Memory B cell (primary cell): Measurements from ENCODE around the gene MRPS9.
A peak's percentile ranks its signal among the peaks of the same experiment; 100 is the strongest.

ENCODE experiments used
- ATAC-seq: fragments of 150-1000 bp; cut with Tn5 transposase; 2 replicates; pipeline ENCODE4 v1.10.0; 2021; ENCODE audit warnings: low read depth, mild to moderate bottlenecking, moderate library complexity
- DNase-seq, 2 donors: peaks; one replicate each; pipeline ENCODE4 v3.0.0; 2022; ENCODE audit warnings: low spot score in 2 of 2
- H3K27ac Mint-ChIP-seq: one replicate; pipeline ENCODE4 v1.8.0; 2022; ENCODE audit warnings: mild to moderate bottlenecking, moderate library complexity, mixed read lengths
- H3K27me3 Mint-ChIP-seq: one replicate; pipeline ENCODE4 v1.8.0; 2022; ENCODE audit warnings: mixed read lengths
- H3K36me3 Mint-ChIP-seq: one replicate; pipeline ENCODE4 v1.8.0; 2022; ENCODE audit warnings: mild to moderate bottlenecking, mixed read lengths
- H3K4me1 Mint-ChIP-seq: one replicate; pipeline ENCODE4 v1.8.0; 2022; ENCODE audit warnings: mixed read lengths
- H3K4me3 Mint-ChIP-seq: one replicate; pipeline ENCODE4 v1.8.0; 2022; ENCODE audit warnings: mild to moderate bottlenecking, moderate library complexity, mixed read lengths
- H3K9me3 Mint-ChIP-seq: one replicate; pipeline ENCODE4 v1.8.0; 2022; ENCODE audit warnings: mixed read lengths

MRPS9 gene

GRCh38 chr2:105037572-105038382 lies at the start of gene MRPS9:
TSS of gene MRPS9 (plus strand) at chr2:105038069. CDS start at chr2:105038093, 24 bp downstream.
- peak; percentile 87 to 97 for DNase-seq
- ATAC-seq = peak; percentile 95
- Mint-ChIP-seq H3K27me3 (no peaks in the 10 kb centered on the region), H3K4me1 (peaks cover 21% of the 10 kb centered on the region), H3K9me3 (no peaks in the 10 kb centered on the region), H3K27ac (peak within 1 kb of the TSS; percentile 93), H3K4me3 (peak within 1 kb of the TSS; percentile 96), H3K36me3 (no peaks in the 10 kb centered on the region)

GRCh38 chr2:105005181-105005951 lies 32.5 kb upstream of the MRPS9 start:
- peaks cover 2% of the 10 kb centered on the region for H3K27me3 Mint-ChIP-seq
- ATAC-seq = no peak

GRCh38 chr2:105007367-105007766 lies 30.5 kb upstream of the MRPS9 start:
- Mint-ChIP-seq H3K9me3 (peaks cover 13% of the 10 kb centered on the region), H3K36me3 (peaks cover 2% of the 10 kb centered on the region), H3K4me1 (no peaks in the 10 kb centered on the region), H3K4me3 (no peak overlapping the region), H3K27me3 (peaks cover 2% of the 10 kb centered on the region), H3K27ac (no peak overlapping the region)
- ATAC-seq = no peak
- no peak for DNase-seq

More at GRCh38 chr2:105005181-105005951, 32.5 kb upstream of the MRPS9 start:
- peaks cover 13% of the 10 kb centered on the region for H3K9me3 Mint-ChIP-seq
- no peak overlapping the region for H3K27ac Mint-ChIP-seq
- no peaks in the 10 kb centered on the region for H3K4me1 Mint-ChIP-seq
- H3K36me3 Mint-ChIP-seq = peaks cover 2% of the 10 kb centered on the region
- no peak for DNase-seq
- H3K4me3 Mint-ChIP-seq = no peak overlapping the region

GRCh38 chr2:105032476-105032875 lies 5.4 kb upstream of the MRPS9 start:
- Mint-ChIP-seq H3K36me3 (no peaks in the 10 kb centered on the region), H3K4me3 (no peak overlapping the region), H3K27ac (no peak overlapping the region), H3K27me3 (no peaks in the 10 kb centered on the region), H3K9me3 (no peaks in the 10 kb centered on the region), H3K4me1 (peaks cover 4% of the 10 kb centered on the region)
- no peak for ATAC-seq
- no peak for DNase-seq

DNA sequence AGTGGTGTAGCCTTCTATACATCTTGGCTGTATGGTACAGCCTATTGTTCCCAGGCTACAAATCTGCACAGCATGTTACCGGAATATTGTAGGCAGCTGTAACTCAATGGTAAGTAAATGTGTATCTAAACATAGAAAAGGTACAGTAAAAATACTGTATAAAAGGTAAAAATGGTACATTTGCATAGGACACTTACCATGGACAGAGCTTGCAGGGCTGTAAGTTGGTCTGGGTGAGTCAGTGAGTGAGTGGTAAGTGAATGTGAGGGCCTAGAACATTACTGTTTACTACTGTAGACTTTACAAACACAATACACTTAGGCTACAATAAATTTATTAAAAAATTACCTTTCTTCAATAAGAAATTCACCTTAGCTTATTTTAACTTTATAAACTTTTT lies 3.7 kb upstream of the MRPS9 start:
- no peaks in the 10 kb centered on the region for H3K36me3 Mint-ChIP-seq
- H3K27ac Mint-ChIP-seq = no peak overlapping the region
- no peaks in the 10 kb centered on the region for H3K9me3 Mint-ChIP-seq
- ATAC-seq (no peak), DNase-seq (no peak)
- H3K4me3 Mint-ChIP-seq = no peak overlapping the region
- H3K27me3 Mint-ChIP-seq = no peaks in the 10 kb centered on the region
- peaks cover 12% of the 10 kb centered on the region for H3K4me1 Mint-ChIP-seq

DNA sequence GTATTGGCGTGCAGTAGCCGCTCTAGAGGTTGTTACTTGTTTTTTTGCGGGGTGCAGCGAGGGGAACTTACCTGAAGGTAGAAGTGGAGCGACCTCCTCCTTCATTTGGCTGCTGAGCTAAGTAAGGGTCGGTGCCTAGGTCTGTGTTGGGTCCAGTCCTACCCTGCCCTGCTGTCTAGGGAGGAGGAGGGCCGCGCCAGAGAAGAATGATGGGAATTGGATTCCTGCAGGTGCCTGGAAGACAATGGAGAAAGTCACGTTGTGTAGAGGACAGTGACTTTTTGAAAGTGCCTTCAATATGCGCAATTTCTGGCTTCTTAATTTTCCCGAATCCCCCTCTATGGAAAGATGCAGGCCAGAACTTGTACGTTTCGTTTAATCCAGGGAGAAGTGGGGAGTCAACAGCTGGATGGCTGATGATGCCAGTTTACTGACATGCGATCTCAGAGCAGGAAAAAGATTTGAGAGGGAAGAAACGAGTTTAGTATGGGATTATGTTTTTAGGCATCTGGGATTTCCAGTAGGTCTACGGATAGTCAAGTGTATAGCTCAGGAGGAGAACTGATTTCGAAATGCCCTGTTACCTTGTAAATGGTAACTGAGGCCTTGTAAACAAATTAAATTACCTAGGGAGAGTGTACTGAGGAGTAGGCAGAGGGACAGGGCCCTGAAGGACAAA lies 653 bp downstream of the MRPS9 start:
- peak overlapping the region; percentile 93 for H3K27ac Mint-ChIP-seq
- H3K27me3 Mint-ChIP-seq = no peaks in the 10 kb centered on the region
- no peaks in the 10 kb centered on the region for H3K9me3 Mint-ChIP-seq
- H3K36me3 Mint-ChIP-seq = no peaks in the 10 kb centered on the region
- no peak for DNase-seq
- H3K4me3 Mint-ChIP-seq = peak overlapping the region; percentile 96
- peaks cover 21% of the 10 kb centered on the region for H3K4me1 Mint-ChIP-seq
- ATAC-seq = no peak

DNA sequence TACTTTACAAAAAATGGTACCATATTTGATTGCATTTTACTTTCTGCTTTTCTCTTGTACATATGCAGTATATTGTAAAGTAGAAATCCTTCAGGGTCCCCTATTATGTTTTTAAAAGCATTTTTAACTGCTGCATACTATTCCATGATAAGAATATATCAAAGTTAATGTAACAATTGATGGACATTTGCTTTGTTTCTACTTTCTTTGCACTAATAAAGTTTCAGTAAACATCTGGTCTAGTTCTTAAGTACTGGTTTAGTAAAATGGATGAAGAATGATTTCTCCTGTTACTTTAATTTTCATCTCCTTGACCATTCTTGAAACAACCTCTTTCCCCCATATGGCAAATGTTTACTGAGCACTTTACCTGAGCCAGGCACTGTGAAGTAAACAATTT lies 1.7 kb downstream of the MRPS9 start:
- no peak for DNase-seq
- Mint-ChIP-seq H3K4me3 (peak overlapping the region; percentile 4), H3K27ac (no peak overlapping the region), H3K27me3 (no peaks in the 10 kb centered on the region), H3K9me3 (no peaks in the 10 kb centered on the region), H3K36me3 (peaks cover under 1% of the 10 kb centered on the region), H3K4me1 (peaks cover 21% of the 10 kb centered on the region)
- ATAC-seq = no peak

DNA sequence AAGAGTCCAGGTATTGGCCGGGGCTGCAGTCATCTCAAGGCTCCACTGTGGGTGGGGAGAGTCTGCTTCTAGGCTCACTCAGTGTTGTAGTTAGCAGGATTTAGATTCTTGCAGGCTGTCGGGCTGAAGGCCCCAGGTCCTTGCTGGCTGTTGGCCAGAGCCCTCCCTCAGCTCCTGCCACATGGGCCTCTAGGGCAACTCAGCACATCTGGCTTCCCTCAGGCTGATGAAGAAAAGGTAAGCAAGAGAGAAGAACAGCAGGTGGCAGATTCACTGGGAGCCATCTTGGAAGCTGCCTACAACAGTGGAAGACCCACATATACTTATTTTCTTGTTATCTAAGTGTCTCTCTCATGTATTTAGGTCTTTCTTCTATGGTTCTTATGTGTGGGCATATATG lies 4.3 kb downstream of the MRPS9 start:
- DNase-seq (no peak), ATAC-seq (no peak)
- Mint-ChIP-seq H3K27me3 (no peaks in the 10 kb centered on the region), H3K9me3 (peaks cover under 1% of the 10 kb centered on the region), H3K36me3 (peaks cover 8% of the 10 kb centered on the region), H3K27ac (no peak overlapping the region), H3K4me3 (no peak overlapping the region), H3K4me1 (peaks cover 19% of the 10 kb centered on the region)

DNA sequence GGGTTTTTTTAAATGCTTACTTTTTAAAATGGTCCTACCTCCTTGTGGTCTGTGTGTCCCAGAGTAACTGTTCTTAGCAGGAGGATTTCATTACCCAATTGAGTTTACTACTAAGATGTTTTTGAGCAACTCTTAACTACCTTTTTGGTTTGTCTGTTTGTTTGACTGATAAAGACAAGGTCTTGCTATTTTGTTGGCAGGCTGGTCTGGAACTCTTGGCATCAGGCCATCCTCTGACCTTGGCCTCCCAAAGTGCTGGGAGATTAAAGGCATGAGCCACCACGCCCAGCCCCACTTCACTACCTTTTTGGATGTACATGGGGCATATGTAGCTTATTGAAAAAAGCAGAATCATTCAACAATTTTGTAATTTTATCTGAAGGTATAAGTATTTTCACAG lies 14.9 kb downstream of the MRPS9 start:
- ATAC-seq (no peak), DNase-seq (no peak)
- Mint-ChIP-seq H3K4me1 (peaks cover 19% of the 10 kb centered on the region), H3K4me3 (no peak overlapping the region), H3K27ac (peak overlapping the region; percentile 49), H3K9me3 (peaks cover 2% of the 10 kb centered on the region), H3K36me3 (peaks cover 33% of the 10 kb centered on the region), H3K27me3 (no peaks in the 10 kb centered on the region)

DNA sequence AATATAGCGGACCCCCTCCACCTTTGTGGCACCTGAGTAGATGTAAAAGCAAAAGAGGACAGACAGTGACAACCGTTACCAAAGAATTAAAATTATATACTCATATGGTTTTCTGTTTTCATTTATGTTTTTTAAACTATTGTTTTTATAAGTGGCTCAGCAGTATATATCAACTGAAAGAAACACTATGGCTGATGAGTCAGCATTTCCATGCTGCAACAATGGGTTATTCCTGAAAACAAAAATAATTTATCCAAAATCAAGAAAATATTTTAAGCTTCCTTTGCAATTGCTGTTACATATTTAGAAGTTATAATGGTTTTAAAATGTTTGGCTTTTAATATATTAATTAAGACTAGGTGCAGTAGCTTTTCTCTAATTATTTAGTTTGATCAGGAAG lies 17.7 kb downstream of the MRPS9 start:
- no peaks in the 10 kb centered on the region for H3K27me3 Mint-ChIP-seq
- H3K4me3 Mint-ChIP-seq = no peak overlapping the region
- H3K27ac Mint-ChIP-seq = no peak overlapping the region
- H3K36me3 Mint-ChIP-seq = peaks cover 26% of the 10 kb centered on the region
- ATAC-seq = no peak
- DNase-seq = no peak
- peaks cover 2% of the 10 kb centered on the region for H3K9me3 Mint-ChIP-seq
- H3K4me1 Mint-ChIP-seq = peaks cover 18% of the 10 kb centered on the region

DNA sequence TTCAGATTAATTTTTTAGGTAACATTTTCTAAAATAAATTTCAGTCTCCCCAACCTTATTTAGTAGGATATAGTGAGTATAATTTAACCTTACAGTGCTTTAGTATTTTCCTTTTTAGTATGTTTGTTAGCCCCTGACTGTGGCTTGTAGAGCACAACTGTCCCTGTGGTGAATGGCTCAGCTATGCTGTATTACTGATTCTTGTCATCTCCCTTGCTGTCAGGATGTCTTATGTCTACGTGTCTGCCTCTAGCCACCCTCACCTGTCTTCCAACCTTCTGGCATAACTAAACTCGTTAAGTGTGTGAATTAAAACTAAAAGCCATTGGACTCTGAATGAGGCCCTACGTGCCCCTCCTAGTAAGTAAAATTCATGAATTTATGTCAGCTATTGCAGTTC lies 18.4 kb downstream of the MRPS9 start:
- DNase-seq (no peak), ATAC-seq (no peak)
- H3K27me3 Mint-ChIP-seq = no peaks in the 10 kb centered on the region
- peaks cover 15% of the 10 kb centered on the region for H3K4me1 Mint-ChIP-seq
- peaks cover 22% of the 10 kb centered on the region for H3K36me3 Mint-ChIP-seq
- peak overlapping the region; percentile 75 for H3K27ac Mint-ChIP-seq
- H3K4me3 Mint-ChIP-seq = no peak overlapping the region
- no peaks in the 10 kb centered on the region for H3K9me3 Mint-ChIP-seq

DNA sequence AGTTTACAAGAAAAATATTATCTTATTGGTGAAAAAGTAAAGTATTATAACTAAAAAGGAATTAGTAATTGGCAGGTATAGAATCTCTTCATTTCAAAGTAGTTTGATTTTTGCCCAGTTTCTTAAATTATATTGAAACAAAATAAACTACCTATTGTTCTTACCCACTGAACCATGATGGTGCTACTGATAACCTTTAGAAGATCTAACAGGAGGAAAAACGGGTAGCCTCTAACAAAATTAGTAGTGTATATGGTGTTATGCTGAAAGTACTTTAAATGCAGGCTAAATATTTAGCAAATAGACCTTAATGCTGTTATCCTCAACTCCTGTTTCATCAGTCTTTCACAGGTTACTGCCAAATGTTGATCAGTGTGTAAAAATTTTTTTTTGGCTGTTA lies 19.1 kb downstream of the MRPS9 start:
- Mint-ChIP-seq H3K36me3 (peaks cover 22% of the 10 kb centered on the region), H3K4me3 (no peak overlapping the region), H3K9me3 (no peaks in the 10 kb centered on the region), H3K4me1 (peaks cover 18% of the 10 kb centered on the region), H3K27ac (peak overlapping the region; percentile 78), H3K27me3 (no peaks in the 10 kb centered on the region)
- no peak for DNase-seq
- ATAC-seq = no peak

DNA sequence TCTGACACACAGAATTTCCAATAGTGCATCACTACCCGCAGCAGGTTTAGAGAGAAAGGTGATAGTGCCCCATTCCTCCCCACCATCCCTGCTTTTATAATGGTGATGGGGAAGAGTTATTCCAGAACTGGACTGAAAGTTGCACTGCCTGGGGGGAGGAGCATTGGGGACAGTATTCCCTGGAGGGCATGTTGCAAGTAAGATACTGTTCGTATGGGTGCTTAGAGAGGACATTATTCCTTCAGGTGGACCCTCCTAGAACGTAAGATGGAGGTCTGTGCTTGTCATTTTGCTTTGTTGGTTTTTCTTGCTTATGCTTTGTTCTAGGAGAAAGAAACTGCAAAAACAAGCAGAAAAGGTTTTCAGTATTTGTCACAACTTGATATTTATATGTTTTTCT lies 23.7 kb downstream of the MRPS9 start:
- Mint-ChIP-seq H3K36me3 (peaks cover 21% of the 10 kb centered on the region), H3K27ac (no peak overlapping the region), H3K9me3 (no peaks in the 10 kb centered on the region), H3K27me3 (no peaks in the 10 kb centered on the region), H3K4me3 (no peak overlapping the region), H3K4me1 (peaks cover 23% of the 10 kb centered on the region)
- DNase-seq = no peak
- ATAC-seq = no peak

GRCh38 chr2:105062158-105062557 lies 24.3 kb downstream of the MRPS9 start:
- Mint-ChIP-seq H3K9me3 (no peaks in the 10 kb centered on the region), H3K4me3 (no peak overlapping the region), H3K36me3 (peaks cover 21% of the 10 kb centered on the region), H3K27ac (no peak overlapping the region), H3K27me3 (no peaks in the 10 kb centered on the region), H3K4me1 (peaks cover 21% of the 10 kb centered on the region)
- DNase-seq (no peak), ATAC-seq (no peak)
